ENCODE results near the gene WNT7A. TPM values are rescaled to one million over a fixed set of nuclear protein-coding genes. Genes with fewer than 3 reads are reported as not detected.

The WNT7A gene
- total RNA-seq, 1 experiment from 2014 or later, result 0.34 TPM

GRCh38 chr3:13883681-13884080, 3.8 kb upstream of the WNT7A start:
- H2AFZ ChIP-seq (ENCODE audit: low read depth, low read length, poor library complexity, severe bottlenecking), result no peak overlapping the region
- ATAC-seq (no peak), DNase-seq (ENCODE audit: low read depth, low spot score) (no peak)
- no peaks in the 10 kb centered on the region for H3K9me3 ChIP-seq (ENCODE audit: control insufficient read depth in 1 of 2, insufficient read depth in 1 of 2, low read depth in 1 of 2, low read length in 2 of 2)
- H3K79me2 ChIP-seq (ENCODE audit: insufficient read depth, low read length), result no peaks in the 10 kb centered on the region
- H3K4me3 ChIP-seq (replicated peaks in 1 of 2; ENCODE audit: low read depth in 1 of 2, low read length in 2 of 2), result no peak overlapping the region
- no TSS peak for BruUV-seq (replicated peaks)
- H4K20me1 ChIP-seq (ENCODE audit: insufficient read depth), result no peaks in the 10 kb centered on the region
- peaks cover 5 to 23% of the 10 kb centered on the region in 2 experiments; a peak in 3 of 4 replicates for H3K4me1 ChIP-seq (ENCODE audit: control insufficient read depth in 1 of 2, insufficient read depth in 2 of 2, low read length in 2 of 2)
- no peak overlapping the region for H3K9ac ChIP-seq (ENCODE audit: low read length)
- intact Hi-C loops (cut with micrococcal nuclease), result loop anchor here (10.0 kb wide), 2 partner anchors 119 to 789 kb away; no protein-coding TSS in a partner anchor
- no peak overlapping the region for H3K4me2 ChIP-seq (ENCODE audit: low read length)
- H3K27ac ChIP-seq (ENCODE audit: low read depth, low read length), result no peak overlapping the region
- TF ChIP-seq ZNF274 (IDR thresholded peaks at IDR 0.05; ENCODE audit: low read depth, low read length) (no peak), ATF3 (IDR thresholded peaks at IDR 0.05) (no peak), SIN3A (IDR thresholded peaks at IDR 0.05; ENCODE audit: low read depth) (no peak), MAX (IDR thresholded peaks at IDR 0.05) (no peak), EZH2phosphoT487 (IDR thresholded peaks at IDR 0.05; ENCODE audit: borderline replicate concordance) (no peak), FOSL1 (IDR thresholded peaks at IDR 0.05; ENCODE audit: low read depth) (no peak), SRF (IDR thresholded peaks at IDR 0.05; ENCODE audit: low read depth) (no peak), EZH2 (IDR thresholded peaks at IDR 0.05) (no peak), JUND (IDR thresholded peaks at IDR 0.05) (no peak), CBX3 (IDR thresholded peaks at IDR 0.05; ENCODE audit: low read depth) (no peak)
- ChIA-PET RAD21 (ENCODE audit: low non-redundant PET in 1 of 2, low total read pairs in 2 of 2, uncharacterized antibody in 2 of 2, unreplicated experiment in 2 of 2) (interaction anchor here in 1 of 2 experiments (1.7 kb wide), 1 partner anchor 227 kb away, joined by 5 read pairs; no protein-coding TSS in a partner anchor), CTCF (interaction anchor here (15.0 kb wide), 1 partner anchor 227 kb away, joined by 297 read pairs; no protein-coding TSS in a partner anchor), POLR2A (no interaction called here)
- no peaks in the 10 kb centered on the region for H3K9me2 ChIP-seq (ENCODE audit: insufficient read depth)
- no peaks in the 10 kb centered on the region for H3K36me3 ChIP-seq (ENCODE audit: control insufficient read depth in 1 of 2, insufficient read depth in 2 of 2, low read length in 2 of 2)
- peaks cover 7% of the 10 kb centered on the region for H3K27me3 ChIP-seq (ENCODE audit: insufficient read depth, low read length)

- Histone ChIP-seq H4K20me1 (ENCODE audit: insufficient read depth) (no peaks in the 10 kb centered on the region), H3K9me2 (ENCODE audit: insufficient read depth) (no peaks in the 10 kb centered on the region), H3K9me3 (ENCODE audit: control insufficient read depth in 1 of 2, insufficient read depth in 1 of 2, low read depth in 1 of 2, low read length in 2 of 2) (no peaks in the 10 kb centered on the region), H3K4me1 (ENCODE audit: control insufficient read depth in 1 of 2, insufficient read depth in 2 of 2, low read length in 2 of 2) (peaks cover 5 to 31% of the 10 kb centered on the region in 2 experiments; a peak in 3 of 4 replicates), H3K27ac (ENCODE audit: low read depth, low read length) (no peak overlapping the region), H3K27me3 (ENCODE audit: insufficient read depth, low read length) (peaks cover 14% of the 10 kb centered on the region), H3K9ac (ENCODE audit: low read length) (no peak overlapping the region), H3K36me3 (ENCODE audit: control insufficient read depth in 1 of 2, insufficient read depth in 2 of 2, low read length in 2 of 2) (no peaks in the 10 kb centered on the region), H3K4me2 (ENCODE audit: low read length) (no peak overlapping the region), H2AFZ (ENCODE audit: low read depth, low read length, poor library complexity, severe bottlenecking) (no peak overlapping the region), H3K79me2 (ENCODE audit: insufficient read depth, low read length) (no peaks in the 10 kb centered on the region), H3K4me3 (replicated peaks in 1 of 2; ENCODE audit: low read depth in 1 of 2, low read length in 2 of 2) (no peak overlapping the region)
- intact Hi-C loops (cut with micrococcal nuclease), result loop anchor here (10.0 kb wide), 2 partner anchors 118 to 788 kb away; no protein-coding TSS in a partner anchor
- CTCF ChIA-PET, result interaction anchor here (15.0 kb wide), 1 partner anchor 226 kb away, joined by 297 read pairs; no protein-coding TSS in a partner anchor
- DNase-seq (ENCODE audit: low read depth, low spot score), result no peak
- ATAC-seq, result no peak
- RAD21 ChIA-PET (ENCODE audit: low non-redundant PET in 1 of 2, low total read pairs in 2 of 2, uncharacterized antibody in 2 of 2, unreplicated experiment in 2 of 2), result no interaction called here
- BruUV-seq (replicated peaks), result no TSS peak
- POLR2A ChIA-PET, result no interaction called here
- TF ChIP-seq ATF3 (IDR thresholded peaks at IDR 0.05), result no peak
- no peak for TF ChIP-seq ZFX (IDR thresholded peaks at IDR 0.05)
- TF ChIP-seq SP1 (IDR thresholded peaks at IDR 0.05; ENCODE audit: low read depth), result no peak
- no peak for TF ChIP-seq POLR2AphosphoS5 (IDR thresholded peaks at IDR 0.05; ENCODE audit: low read depth, low read length)
- TF ChIP-seq EZH2 (IDR thresholded peaks at IDR 0.05), result no peak
- no peak for TF ChIP-seq EGR1 (IDR thresholded peaks at IDR 0.05; ENCODE audit: low read depth)
- TF ChIP-seq CEBPB (IDR thresholded peaks at IDR 0.05; ENCODE audit: low read depth), result no peak
- TF ChIP-seq SRF (IDR thresholded peaks at IDR 0.05; ENCODE audit: low read depth), result no peak
- no peak for TF ChIP-seq MAX (IDR thresholded peaks at IDR 0.05)
- no peak for TF ChIP-seq SIN3A (IDR thresholded peaks at IDR 0.05; ENCODE audit: low read depth)
- no peak for TF ChIP-seq JUND (IDR thresholded peaks at IDR 0.05)
- TF ChIP-seq YY1 (IDR thresholded peaks at IDR 0.05; ENCODE audit: extremely low read depth, insufficient replicate concordance, low read depth, low read length), result no peak
- no peak for TF ChIP-seq FOSL1 (IDR thresholded peaks at IDR 0.05; ENCODE audit: low read depth)
- no peak for TF ChIP-seq REST (IDR thresholded peaks at IDR 0.05; ENCODE audit: low read depth)
- TF ChIP-seq POLR2A (IDR thresholded peaks at IDR 0.05; ENCODE audit: borderline replicate concordance, extremely low read depth, insufficient read depth, insufficient read length), result no peak
Measured at GRCh38 chr3:13882876-13883275, 3.0 kb upstream of the WNT7A start.
